Activated CD4-positive, alpha-beta memory T cell treated with anti-CD3 and anti-CD28 coated beads for 36 hours (primary cell): Measurements from ENCODE around the gene CCM2. TPM values are rescaled to one million over a fixed set of nuclear protein-coding genes. Genes with fewer than 3 reads are reported as not detected.

Experiments used
- CTCF ChIA-PET: fragments of 350-600 bp; sonication (Branson Sonifier 250); formaldehyde crosslinking; loops from one replicate; lab custom pipeline; 2021; ENCODE audit warnings: antibody characterized with exemption, inconsistent platforms; lab: Charles Lee
- POLR2A ChIA-PET: fragments of 350-600 bp; sonication (Branson Sonifier 250); formaldehyde crosslinking; loops from one replicate; lab custom pipeline; 2021; ENCODE audit warnings: antibody characterized with exemption; lab: Charles Lee
- DNase-seq: peaks from one replicate; pipeline ENCODE4 v3.0.0-alpha.2; 2020
- H3K27ac Mint-ChIP-seq: one replicate; pipeline ENCODE4 v1.8.0; 2021; ENCODE audit warnings: mixed read lengths
- H3K27me3 Mint-ChIP-seq: one replicate; pipeline ENCODE4 v1.8.0; 2021; ENCODE audit warnings: mixed read lengths
- H3K36me3 Mint-ChIP-seq: one replicate; pipeline ENCODE4 v1.8.0; 2021; ENCODE audit warnings: mixed read lengths
- H3K4me1 Mint-ChIP-seq: one replicate; pipeline ENCODE4 v1.8.0; 2021; ENCODE audit warnings: low read depth, mixed read lengths
- H3K4me3 Mint-ChIP-seq: one replicate; pipeline ENCODE4 v1.8.0; 2021; ENCODE audit warnings: mild to moderate bottlenecking, mixed read lengths
- H3K9me3 Mint-ChIP-seq: one replicate; pipeline ENCODE4 v1.8.0; 2021; ENCODE audit warnings: mixed read lengths
- intact Hi-C: fragments of 100-400 bp; cut with micrococcal nuclease; formaldehyde crosslinking; loops from one replicate; pipeline ENCODE4 v1.15.1; 2023
- total RNA-seq, 2 experiments: library from RNA; stranded (reverse); gene quantifications; one replicate each; pipeline ENCODE4 v1.2.3, GENCODE V29; 2021

Gene CCM2
- total RNA-seq, 2 experiments from 2014 or later: 85.2 to 89.6 TPM

DNA sequence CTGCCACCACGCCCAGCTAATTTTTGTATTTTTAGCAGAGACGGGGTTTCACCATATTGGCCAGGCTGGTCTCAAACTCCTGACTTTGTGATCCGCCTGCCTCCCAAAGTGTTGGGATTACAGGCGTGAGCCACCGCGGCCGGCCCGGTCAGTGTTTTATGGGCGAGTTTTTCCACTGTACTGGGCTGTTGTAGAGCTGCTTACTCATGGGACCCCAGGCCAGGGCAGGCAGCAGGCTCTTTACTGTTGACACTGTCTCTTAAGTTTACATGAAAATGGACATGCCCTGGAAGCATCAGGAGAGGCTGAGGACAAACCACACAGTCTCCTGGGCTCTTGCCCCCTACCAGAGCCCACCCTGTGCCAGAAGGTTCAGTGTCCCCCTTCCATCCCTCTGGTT is 77.6 kb downstream of the CCM2 start:
- ChIA-PET CTCF (no interaction called here), POLR2A (no interaction called here)

GRCh38 chr7:45078125-45078681 is 78.2 kb downstream of the CCM2 start:
- peaks cover 22% of the 10 kb centered on the region for H3K36me3 Mint-ChIP-seq
- peak; percentile 8 for DNase-seq
- peaks cover 2% of the 10 kb centered on the region for H3K4me1 Mint-ChIP-seq
- no peak overlapping the region for H3K4me3 Mint-ChIP-seq
- H3K27ac Mint-ChIP-seq: no peak overlapping the region
- no peaks in the 10 kb centered on the region for H3K9me3 Mint-ChIP-seq
- ChIA-PET CTCF (no interaction called here), POLR2A (no interaction called here)
- intact Hi-C loops: no loop called here
- H3K27me3 Mint-ChIP-seq: no peaks in the 10 kb centered on the region

More for the DNA sequence above, 77.6 kb downstream of the CCM2 start:
- intact Hi-C loops: no loop called here
- H3K27ac Mint-ChIP-seq: no peak overlapping the region
- no peaks in the 10 kb centered on the region for H3K27me3 Mint-ChIP-seq
- no peaks in the 10 kb centered on the region for H3K9me3 Mint-ChIP-seq
- peaks cover 7% of the 10 kb centered on the region for H3K4me1 Mint-ChIP-seq
- peaks cover 28% of the 10 kb centered on the region for H3K36me3 Mint-ChIP-seq
- H3K4me3 Mint-ChIP-seq: no peak overlapping the region
- peak; percentile 5 for DNase-seq

GRCh38 chr7:45080265-45080957 is 80.4 kb downstream of the CCM2 start:
- no peaks in the 10 kb centered on the region for H3K27me3 Mint-ChIP-seq
- H3K27ac Mint-ChIP-seq: no peak overlapping the region
- H3K4me1 Mint-ChIP-seq: no peaks in the 10 kb centered on the region
- no peaks in the 10 kb centered on the region for H3K9me3 Mint-ChIP-seq
- intact Hi-C loops: no loop called here
- CTCF ChIA-PET: interaction anchor here (1.4 kb wide), 1 partner anchor 56 kb away, joined by 5 read pairs; no protein-coding TSS in a partner anchor
- no peak overlapping the region for H3K4me3 Mint-ChIP-seq
- peaks cover 7% of the 10 kb centered on the region for H3K36me3 Mint-ChIP-seq
- no peak for DNase-seq
- POLR2A ChIA-PET: interaction anchor here (0.6 kb wide), 1 partner anchor 282 kb away, joined by 3 read pairs; no protein-coding TSS in a partner anchor

DNA sequence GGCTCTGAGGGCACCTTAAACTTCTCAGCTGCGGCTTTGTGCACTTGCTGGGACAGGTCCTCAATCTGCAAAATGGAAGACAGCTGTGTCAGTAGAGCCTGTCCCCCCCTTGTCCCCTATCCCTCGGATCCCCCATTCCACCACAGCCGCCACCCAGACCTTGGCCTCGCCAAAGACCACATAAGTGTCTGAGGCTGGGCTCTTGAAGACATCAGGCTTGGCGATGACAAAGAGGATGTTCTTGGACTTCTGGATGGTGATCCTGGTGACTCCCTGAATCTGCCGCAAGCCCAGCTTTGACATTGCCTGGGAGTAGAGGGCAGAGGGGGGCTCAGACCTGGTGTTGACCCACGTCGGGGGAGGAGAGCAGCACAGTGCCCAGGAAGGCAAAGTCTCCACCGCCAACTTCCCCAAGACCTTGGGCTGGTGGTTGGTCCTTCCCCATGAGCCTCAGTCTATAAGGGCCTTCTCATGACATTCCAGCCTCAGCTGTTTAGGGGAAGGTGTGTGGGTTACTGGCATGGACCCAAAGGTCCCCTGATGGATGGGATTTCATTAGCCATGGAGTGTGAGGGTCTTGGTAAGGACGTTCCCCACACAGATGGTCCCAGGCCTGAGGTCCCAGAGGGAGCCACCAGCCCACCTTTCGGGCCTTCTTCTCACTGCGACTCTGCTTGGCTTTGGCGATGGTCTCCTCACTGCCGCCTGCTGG is 81.1 kb downstream of the CCM2 start:
- peaks cover 3% of the 10 kb centered on the region for H3K36me3 Mint-ChIP-seq
- H3K9me3 Mint-ChIP-seq: no peaks in the 10 kb centered on the region
- H3K27me3 Mint-ChIP-seq: no peaks in the 10 kb centered on the region
- no peak for DNase-seq
- H3K4me1 Mint-ChIP-seq: no peaks in the 10 kb centered on the region
- H3K4me3 Mint-ChIP-seq: no peak overlapping the region
- ChIA-PET POLR2A (interaction anchor here (0.6 kb wide), 1 partner anchor 283 kb away, joined by 3 read pairs; no protein-coding TSS in a partner anchor), CTCF (interaction anchor here (1.4 kb wide), 1 partner anchor 55 kb away, joined by 5 read pairs; no protein-coding TSS in a partner anchor)
- H3K27ac Mint-ChIP-seq: no peak overlapping the region
- intact Hi-C loops: no loop called here

GRCh38 chr7:45081670-45081974 is 81.6 kb downstream of the CCM2 start:
- Mint-ChIP-seq H3K4me1 (no peaks in the 10 kb centered on the region), H3K4me3 (no peak overlapping the region), H3K9me3 (no peaks in the 10 kb centered on the region), H3K36me3 (no peaks in the 10 kb centered on the region), H3K27me3 (no peaks in the 10 kb centered on the region), H3K27ac (no peak overlapping the region)
- intact Hi-C loops: no loop called here
- POLR2A ChIA-PET: no interaction called here
- DNase-seq: no peak
- CTCF ChIA-PET: interaction anchor here (1.4 kb wide), 1 partner anchor 55 kb away, joined by 5 read pairs; no protein-coding TSS in a partner anchor

DNA sequence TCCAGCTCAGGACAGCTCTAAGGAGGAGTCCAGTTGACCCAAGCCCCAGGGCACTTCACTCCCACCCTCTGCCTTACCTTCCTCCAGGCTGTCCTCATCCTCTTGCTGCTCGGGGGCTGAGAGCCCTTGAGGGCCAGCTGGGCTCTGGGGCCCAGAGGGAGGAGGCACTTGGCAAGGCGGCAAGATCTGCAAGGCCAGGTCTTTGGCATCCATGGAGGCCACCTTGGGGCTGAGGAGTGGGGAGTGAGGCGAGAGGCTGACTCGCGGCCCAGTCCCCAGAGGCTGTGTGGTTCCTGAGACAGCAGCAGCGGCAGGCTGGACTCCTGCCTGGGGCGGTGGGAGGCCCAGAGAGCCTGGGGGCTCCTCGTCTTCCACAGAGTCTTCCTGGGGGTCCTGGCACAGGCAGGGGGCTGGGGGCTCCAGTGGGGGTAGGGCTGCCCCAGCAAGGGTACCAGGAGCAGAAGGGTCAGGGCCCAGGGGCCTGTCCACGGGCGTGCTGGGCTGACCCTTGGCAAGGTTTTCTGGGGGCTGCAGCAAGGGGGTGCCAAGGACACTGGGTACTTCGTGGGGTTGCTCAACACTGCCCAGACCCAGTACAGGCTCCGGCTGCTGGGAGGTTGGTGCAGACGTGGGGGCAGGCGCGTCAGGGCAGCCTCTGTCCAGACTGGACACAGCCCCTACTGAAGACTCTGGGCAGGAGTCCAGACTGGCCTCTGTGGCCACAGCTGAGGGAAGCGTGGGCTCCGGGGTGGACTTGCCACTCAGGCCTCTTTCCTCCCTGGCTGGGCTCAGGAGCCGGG is 82.2 kb downstream of the CCM2 start:
- DNase-seq: no peak
- CTCF ChIA-PET: interaction anchor here (1.4 kb wide), 1 partner anchor 54 kb away, joined by 5 read pairs; no protein-coding TSS in a partner anchor
- POLR2A ChIA-PET: no interaction called here

DNA sequence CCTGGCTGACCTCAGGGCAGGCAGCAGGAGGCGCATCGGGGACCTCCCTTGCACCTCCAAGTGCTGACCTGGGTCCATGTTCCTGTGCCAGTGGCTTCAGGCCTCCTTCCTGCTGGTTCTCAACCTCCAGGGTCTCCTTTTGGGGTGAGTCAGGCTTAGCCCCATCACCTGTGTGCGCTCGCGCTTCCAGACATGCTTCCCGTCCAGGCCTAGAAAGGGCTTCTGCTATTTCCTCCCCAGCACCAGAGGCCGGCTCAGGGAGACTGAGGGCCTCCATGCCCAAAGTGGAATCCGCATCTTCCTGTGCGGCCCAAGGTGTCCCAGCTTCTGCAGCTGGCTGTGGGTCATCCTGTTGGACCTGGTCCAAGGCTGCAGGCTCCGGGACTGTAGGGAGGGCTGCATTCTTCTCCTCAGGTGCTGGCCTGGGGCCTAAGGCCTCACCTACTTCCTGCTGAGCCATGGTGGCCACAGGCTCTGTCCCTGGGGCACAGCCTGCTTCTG is 82.9 kb downstream of the CCM2 start:
- Mint-ChIP-seq H3K9me3 (no peaks in the 10 kb centered on the region), H3K36me3 (no peaks in the 10 kb centered on the region), H3K27ac (no peak overlapping the region), H3K4me3 (no peak overlapping the region), H3K4me1 (no peaks in the 10 kb centered on the region), H3K27me3 (no peaks in the 10 kb centered on the region)
- POLR2A ChIA-PET: no interaction called here
- CTCF ChIA-PET: no interaction called here
- no peak for DNase-seq
- intact Hi-C loops: no loop called here

More for the DNA sequence above, 82.2 kb downstream of the CCM2 start:
- Mint-ChIP-seq H3K36me3 (no peaks in the 10 kb centered on the region), H3K4me1 (no peaks in the 10 kb centered on the region), H3K4me3 (no peak overlapping the region), H3K9me3 (no peaks in the 10 kb centered on the region), H3K27ac (no peak overlapping the region), H3K27me3 (no peaks in the 10 kb centered on the region)
- intact Hi-C loops: no loop called here

DNA sequence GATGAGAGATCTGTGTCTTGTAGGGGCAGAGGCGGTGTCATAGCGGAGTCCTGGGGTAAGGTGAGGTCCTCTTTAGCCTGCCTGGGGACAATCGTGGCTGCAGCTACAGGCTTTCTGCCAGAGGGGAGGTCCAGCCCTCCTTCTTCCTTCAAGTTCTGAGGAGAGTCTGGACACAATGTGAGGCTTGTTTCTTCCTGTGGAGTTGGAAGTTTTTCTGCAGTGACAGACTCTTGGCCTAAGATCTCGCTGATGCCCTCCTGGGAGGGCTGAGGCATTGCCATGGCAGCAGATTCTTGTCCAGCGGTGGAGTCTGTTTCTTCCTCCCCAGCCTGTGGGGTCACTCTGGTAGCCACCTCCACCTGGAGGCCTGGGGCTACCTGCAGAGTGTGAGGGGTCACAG is 84.3 kb downstream of the CCM2 start:
- H3K27ac Mint-ChIP-seq: no peak overlapping the region
- no peak for DNase-seq

GRCh38 chr7:45084901-45085618 is 85.1 kb downstream of the CCM2 start:
- peaks cover 7% of the 10 kb centered on the region for H3K4me1 Mint-ChIP-seq
- intact Hi-C loops: no loop called here
- POLR2A ChIA-PET: no interaction called here
- peaks cover 11% of the 10 kb centered on the region for H3K27me3 Mint-ChIP-seq
- no peaks in the 10 kb centered on the region for H3K36me3 Mint-ChIP-seq
- H3K27ac Mint-ChIP-seq: no peak overlapping the region
- CTCF ChIA-PET: no interaction called here
- H3K9me3 Mint-ChIP-seq: no peaks in the 10 kb centered on the region
- H3K4me3 Mint-ChIP-seq: no peak overlapping the region
- DNase-seq: no peak

More for the DNA sequence above, 84.3 kb downstream of the CCM2 start:
- Mint-ChIP-seq H3K9me3 (no peaks in the 10 kb centered on the region), H3K4me1 (peaks cover 4% of the 10 kb centered on the region), H3K36me3 (no peaks in the 10 kb centered on the region), H3K4me3 (no peak overlapping the region), H3K27me3 (peaks cover 4% of the 10 kb centered on the region)
- ChIA-PET POLR2A (no interaction called here), CTCF (no interaction called here)
- intact Hi-C loops: no loop called here

DNA sequence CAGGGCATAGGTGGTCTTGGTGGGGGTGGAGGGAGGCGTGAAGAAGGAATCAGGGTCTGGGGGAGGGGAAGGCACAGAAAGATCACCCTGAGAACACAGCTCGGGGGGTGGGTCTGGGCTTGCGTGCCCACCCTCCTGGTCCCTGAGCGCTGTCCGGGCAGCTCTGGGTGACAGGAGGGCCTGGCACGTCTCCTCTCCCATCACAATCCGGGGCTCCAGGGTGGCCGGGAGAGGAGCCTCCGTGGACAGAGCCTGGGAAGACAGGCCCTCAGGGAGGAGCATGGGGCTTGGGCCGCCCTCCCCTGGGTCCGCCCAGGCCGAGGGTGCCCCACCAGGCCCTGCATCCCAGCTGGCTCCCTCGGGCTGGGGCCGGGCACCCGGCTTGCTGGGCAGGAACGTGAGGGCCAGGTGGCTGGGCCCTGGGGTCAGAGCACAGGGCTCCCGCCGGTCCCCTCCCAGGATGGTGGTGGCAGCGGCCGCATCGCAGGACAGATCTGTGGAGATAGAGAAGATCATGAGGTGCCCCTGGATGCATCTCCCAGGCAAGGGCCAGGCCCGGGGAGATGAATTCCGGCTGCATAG is 85.7 kb downstream of the CCM2 start:
- DNase-seq: no peak
- POLR2A ChIA-PET: no interaction called here
- Mint-ChIP-seq H3K9me3 (no peaks in the 10 kb centered on the region), H3K27ac (no peak overlapping the region), H3K4me3 (no peak overlapping the region), H3K36me3 (no peaks in the 10 kb centered on the region), H3K4me1 (peaks cover 7% of the 10 kb centered on the region), H3K27me3 (peaks cover 13% of the 10 kb centered on the region)
- intact Hi-C loops: no loop called here
- CTCF ChIA-PET: no interaction called here
